ENCODE data around the gene STARD10.

- TF ChIP-seq CTCF (IDR thresholded peaks at IDR 0.05): no peak
- no peak for TF ChIP-seq POLR2A (IDR thresholded peaks at IDR 0.05)
These were observed 7.3 kb downstream of the STARD10 start for GRCh38 chr11:72786305-72787215.

Data from esophagus squamous epithelium (tissue), 4 donors.